GM23248 (cell line): Measurements from ENCODE around the gene SEMA4A.

ENCODE experiments used
- EZH2 ChIP-seq: fragments of 200-600 bp; sonication (generic); IDR thresholded peaks from 2 replicates; pipeline ENCODE4 v1.6.1; 2018; ENCODE audit warnings: antibody characterized with exemption, mild to moderate bottlenecking; ENCODE audit not compliant: insufficient read depth, poor library complexity, severe bottlenecking
- EZH2phosphoT487 ChIP-seq: fragments of 200-600 bp; sonication (generic); IDR thresholded peaks from 2 replicates; pipeline ENCODE4 v1.6.1; 2018; ENCODE audit warnings: antibody characterized with exemption, moderate library complexity, mild to moderate bottlenecking, low read depth; ENCODE audit not compliant: insufficient read depth

GRCh38 chr1:156104065-156104810, 49.1 kb upstream of the SEMA4A start:
- TF ChIP-seq EZH2phosphoT487: no peak
- no peak for TF ChIP-seq EZH2
